Esophagus muscularis mucosa (tissue), 2 donors: ENCODE results near the gene AKAP6.

Experiments
- EP300 ChIP-seq: sonication (generic); formaldehyde crosslinking; IDR thresholded peaks from one replicate; pipeline ENCODE4 v1.6.1; 2017; ENCODE audit warnings: antibody characterized with exemption
- POLR2A ChIP-seq: fragments of 450-650 bp; IDR thresholded peaks from one replicate; pipeline ENCODE4 v1.6.1; 2017; ENCODE audit warnings: antibody characterized with exemption, moderate library complexity, mild to moderate bottlenecking, low read depth

DNA sequence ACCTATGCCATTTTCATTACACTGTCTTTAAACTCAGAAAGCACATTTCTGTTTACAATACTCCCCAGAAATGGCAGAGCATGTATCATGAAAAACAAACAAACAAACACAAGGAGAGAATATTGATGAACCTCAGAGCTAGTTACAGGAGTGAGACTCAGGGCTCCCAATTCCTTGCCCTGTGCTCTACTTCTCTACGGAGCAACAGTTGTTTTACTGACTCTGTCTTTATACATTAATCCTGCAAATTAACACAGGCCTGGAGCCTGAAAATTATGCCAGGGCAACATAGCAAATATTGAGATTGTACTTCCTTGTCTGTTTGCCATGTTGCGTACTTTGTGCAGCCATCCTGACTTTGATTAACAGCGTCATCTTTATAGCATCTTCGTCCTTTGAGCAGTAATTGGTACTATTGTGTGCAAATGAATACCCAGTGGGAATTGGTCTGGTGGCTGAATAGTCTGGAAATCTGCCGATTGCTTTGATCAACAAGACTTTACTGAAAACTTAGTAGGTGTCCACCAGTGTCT is 15.2 kb upstream of the AKAP6 start:
- no peak for TF ChIP-seq POLR2A
- TF ChIP-seq EP300 = no peak
